Activated T-cell treated with anti-CD3 and anti-CD28 coated beads for 1 hour (primary cell): Measurements from ENCODE around the gene SPAG16.
"Not testable (repeated sequence)": the region's sequence is repeated elsewhere in the genome, so short reads cannot be mapped to it uniquely, and the experiment has no call there.

ENCODE experiments used
- DNase-seq: peaks from one replicate; pipeline ENCODE4 v3.0.0-alpha.2; 2020; ENCODE audit warnings: low read depth

Gene SPAG16

DNA sequence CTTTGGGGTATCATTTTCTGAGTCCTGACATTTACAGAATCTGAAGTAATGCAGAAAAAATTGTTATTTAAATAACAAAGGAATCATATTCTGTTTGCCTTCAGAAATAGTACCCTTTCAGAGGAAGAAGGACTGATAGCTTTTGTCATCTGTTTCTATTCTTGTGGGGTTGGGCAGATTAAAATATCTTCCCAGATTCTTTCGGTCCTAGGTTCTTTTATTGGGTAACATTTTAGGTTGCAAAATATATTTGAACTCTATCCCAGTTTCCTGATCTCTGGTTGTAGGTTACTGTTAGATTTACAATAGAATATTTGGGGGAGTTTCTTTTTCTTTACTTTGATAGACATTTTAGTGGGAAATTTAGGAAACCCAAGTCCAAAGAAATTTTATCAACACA, 550.5 kb downstream of the SPAG16 start:
- no peak for DNase-seq

DNA sequence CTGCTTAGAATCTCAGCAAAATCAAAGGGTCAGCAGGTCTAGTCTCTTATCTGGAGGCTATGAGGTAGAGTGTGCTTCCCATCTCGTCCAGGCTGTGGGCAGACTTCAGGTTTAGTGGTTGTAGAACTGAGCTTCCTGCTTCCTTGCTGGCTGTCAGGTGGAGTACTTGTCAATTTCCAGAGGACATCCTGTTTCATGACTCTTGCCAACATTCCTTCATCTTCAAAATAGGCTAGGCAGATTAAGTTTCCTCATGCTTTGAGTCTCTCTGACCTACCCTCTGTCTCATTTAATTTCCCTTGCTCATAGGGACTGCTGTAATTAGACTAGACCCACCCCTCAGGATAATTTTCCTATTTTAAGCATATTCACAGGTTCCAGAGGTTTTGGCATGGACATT, 562.6 kb downstream of the SPAG16 start:
- no peak for DNase-seq

DNA sequence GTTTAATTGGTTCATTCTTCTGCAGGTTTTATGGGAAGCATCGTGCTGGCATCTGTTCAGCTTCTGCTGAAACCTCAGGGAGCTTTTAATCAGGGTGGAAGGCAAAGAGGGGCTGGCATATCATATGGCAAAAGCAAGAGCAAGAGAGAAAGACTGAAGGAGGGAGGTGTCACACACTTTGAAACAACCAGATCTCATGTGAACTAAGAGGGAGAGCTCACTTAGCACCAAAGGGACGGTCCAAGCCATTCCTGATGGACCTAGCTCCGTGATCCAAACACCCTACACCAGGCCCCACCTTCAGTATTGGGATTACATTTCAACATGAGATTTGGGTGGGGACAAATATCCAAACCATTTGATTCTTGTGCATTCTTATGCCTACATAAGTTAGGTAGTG, 563.1 kb downstream of the SPAG16 start:
- DNase-seq = no peak

DNA sequence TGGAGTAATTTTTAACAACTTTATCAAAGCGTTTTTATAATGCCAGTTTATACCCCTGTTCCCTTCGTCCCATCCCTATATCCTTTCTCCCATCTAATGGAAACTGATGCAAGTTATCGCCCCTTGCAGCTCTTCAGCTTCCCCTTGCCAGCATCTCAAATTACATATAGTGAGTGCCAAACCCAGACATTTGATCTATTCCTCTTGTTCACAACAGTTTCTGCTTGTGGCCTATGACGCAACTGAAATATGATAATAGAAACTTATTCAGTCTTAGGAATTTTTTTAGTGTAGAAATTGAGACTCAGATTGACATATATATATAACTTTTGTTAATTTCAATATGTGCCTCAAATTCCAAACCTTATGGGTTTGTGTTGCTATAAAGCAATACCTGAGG, 564.4 kb downstream of the SPAG16 start:
- no peak for DNase-seq

DNA sequence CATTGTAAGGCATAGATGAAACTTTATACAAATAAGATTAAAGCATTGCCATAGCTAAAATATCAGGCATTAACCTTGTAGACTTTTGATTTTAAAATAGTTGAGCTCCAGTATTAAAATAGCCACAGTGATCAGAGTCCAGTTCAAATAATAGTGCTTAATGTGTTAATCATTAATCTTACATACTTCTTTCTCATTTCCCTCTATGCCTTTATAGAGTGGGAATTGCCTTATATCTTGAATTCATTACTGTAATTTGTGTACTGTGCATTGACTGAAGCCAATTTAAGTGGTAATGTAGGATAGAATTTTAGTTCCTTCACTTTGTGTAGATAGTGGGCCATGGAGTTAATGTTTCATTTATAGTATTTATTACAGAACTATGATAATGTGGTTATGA, 577.4 kb downstream of the SPAG16 start:
- DNase-seq = no peak

DNA sequence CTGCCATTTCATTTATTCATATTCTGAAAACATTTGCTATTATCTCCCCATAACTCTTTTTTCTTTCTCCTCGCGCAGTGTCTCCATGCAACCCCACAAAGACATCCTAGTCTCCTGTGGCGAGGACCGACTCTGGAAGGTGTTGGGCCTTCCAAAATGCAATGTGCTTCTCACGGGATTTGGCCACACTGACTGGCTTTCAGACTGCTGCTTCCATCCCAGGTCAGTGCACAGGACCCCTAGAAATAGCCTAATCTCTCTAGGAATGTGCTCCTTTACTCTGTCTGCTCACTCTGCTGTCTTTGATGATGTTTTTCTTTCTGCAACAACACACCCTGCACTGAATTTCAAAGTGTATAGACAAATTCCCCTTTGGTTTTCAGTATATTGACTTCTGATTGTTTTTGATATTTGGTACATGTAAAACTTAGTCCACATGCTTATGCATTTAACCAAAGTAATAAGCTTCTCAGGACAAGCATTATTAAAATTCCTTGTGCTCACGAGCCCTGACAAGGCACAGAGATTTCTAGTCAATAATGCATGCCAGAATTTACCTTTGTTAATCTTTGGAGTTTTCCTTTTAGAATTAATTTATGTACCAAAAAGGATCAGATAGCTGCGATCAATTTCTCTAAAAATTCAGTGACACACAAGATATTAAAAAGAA, 578.3 kb downstream of the SPAG16 start:
- DNase-seq = no peak

DNA sequence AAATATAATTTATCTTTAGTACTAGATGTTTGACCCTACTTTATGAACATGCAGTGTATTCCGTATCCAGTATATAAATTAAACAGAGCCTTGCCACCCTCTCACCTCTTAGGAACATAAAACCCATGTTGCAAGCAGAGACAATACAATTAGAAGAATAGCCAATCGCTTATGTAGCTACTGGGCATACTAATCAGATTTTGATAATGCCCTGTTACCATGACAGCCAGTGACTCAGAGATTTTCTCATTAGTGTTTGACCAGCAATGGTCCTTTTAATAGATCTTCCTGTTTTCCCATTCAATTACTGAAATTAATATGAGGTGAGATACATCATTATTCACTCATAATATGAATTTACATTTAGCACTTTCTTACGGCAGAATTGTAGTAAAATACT, 579.3 kb downstream of the SPAG16 start:
- DNase-seq = no peak

DNA sequence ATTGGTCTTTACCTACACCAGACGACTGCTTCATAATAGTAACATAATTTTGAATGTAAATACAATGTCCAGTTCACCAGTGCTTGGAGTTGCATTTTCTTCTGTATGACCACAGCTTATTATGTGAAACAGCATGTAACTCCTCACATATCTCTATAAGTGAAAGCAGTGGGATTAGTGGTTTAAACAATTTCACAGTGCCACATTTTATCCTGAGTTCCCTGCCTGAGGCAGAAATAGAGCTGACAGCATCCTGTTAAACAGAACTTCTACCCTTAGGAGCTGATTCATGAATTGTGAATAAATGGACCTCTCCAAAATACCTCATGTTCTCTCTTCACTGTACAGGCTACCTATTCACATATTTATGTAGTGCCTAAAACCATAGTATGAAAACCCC, 584.3 kb downstream of the SPAG16 start:
- no peak for DNase-seq

DNA sequence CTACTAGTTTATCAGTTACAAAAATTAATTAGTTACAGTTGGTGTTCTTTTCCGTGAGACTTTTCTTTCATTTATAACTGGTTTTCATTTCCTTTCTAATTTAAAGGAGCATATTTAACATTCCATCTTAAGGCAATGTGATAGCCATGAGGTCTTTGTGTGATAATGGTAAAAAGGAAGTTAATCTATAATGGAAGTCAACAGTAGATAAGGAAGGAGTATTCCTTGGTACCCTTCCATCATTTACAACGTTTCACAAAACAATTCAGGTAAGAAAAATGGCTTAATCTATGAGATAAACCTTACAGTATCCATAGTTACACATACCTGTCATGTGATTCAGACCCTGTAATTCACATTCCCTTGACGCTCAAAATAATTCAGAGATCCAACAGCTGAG, 601.2 kb downstream of the SPAG16 start:
- DNase-seq = no peak

DNA sequence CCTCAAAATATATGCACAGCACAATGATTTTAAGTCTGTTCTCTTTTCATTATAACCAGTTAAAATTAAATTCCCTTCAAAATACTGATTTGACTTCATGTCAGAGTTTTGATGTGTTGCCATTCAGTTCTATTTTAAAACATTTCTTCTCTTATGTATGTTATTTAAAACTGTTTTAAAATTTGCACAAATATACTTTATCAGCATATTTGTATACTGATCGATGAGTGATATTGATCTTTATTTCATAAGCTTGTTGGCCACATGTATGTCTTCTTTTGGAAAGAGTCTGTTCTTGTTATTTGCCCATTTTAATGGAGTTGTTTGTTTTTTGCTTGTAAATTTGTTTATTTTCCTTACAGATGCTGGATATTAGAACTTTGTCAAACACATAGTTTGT, 630.2 kb downstream of the SPAG16 start:
- no peak for DNase-seq

DNA sequence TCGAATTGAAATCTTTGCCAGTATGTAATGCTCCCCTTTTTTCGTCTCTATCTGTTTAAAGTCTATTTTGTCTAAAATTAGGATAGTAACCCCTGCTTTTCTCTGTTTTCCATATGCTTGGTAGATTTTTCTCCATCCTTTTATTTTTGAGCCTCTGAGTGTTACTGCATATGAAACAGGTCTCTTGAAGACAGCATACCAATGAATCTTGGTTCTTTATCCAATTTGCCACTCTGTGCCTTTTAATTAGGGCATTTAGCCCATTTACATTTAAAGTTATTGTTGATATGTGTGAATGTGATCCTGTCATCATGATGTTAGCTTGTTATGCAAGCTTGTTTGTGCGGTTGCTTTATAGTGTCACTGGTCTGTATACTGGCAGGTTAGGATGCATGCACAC, 635.8 kb downstream of the SPAG16 start:
- DNase-seq = no peak

DNA sequence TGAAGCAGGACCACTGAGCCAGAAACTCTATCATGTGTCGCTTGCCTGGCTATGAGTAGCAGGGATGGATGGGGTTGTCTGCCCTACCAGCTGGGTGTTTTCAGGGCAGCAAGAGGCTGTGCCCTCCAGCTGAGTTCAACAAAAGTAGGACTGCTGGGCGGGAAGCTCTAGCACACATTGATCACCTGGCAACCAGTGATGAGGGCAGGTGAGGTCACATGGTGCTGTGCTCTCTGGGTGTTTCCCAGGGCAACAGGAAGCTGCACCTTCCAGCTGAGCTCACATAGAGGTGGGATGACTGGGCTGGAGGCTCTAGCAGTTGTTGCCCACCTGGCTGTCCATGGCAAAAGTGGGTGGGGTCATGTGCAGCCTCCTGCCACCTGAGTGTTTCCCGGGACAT, 639.3 kb downstream of the SPAG16 start:
- DNase-seq = no peak

DNA sequence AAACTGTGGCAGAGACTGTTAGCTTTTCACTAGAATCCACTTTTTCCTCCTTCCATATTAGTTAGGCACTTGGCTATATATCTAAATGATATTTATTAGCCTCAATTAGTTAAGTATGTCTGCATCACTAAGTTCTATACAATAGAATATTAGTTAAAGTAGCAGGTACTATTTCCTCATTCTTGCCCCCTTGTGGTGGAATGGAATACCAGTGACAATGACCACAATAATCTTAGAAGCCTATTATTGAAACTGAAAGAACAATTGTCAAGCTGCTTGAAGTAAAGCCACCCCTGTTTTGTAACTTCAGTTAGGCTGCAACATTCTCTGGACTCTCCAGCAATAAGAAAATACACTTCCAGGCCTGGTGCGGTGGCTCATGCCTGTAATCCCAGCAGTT, 650.3 kb downstream of the SPAG16 start:
- no peak for DNase-seq

DNA sequence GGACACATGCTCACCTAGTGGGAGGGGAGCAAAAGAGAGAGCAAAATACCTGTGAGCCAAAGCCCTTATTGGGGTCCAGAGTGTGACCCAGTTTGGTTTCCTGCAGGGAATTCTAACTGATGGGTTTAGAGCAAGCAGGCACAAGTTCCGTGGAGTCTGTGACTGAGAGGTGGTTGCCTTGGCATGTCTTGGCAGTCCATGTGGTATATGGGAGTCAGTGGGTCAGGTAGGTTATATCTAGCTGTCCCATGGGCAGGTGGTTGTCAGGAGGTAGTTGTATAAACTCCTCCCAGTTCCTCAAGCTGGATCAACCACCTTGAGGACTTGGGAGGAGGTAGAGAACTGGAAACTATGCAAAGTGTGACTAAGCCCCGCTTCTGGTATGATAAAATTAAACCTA, 673.8 kb downstream of the SPAG16 start:
- DNase-seq = no peak

DNA sequence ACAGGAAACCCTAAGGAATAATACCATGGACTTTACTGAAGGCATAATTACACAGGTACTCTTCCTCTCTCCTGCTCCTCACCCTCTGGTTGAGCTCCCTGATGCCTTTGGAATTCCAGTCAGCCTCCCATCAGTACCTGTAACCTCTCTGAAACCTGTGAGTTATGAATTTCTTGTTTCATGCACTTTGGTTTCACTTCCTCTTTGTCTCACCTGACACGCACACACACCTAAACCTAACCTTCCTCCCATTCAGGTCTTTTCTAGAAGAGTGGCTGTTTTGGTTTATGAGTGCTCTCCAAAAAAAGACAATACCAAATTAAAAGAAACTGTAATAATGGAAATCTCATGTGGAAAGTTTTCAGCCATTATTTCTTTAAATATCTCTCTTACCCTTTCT, 675.3 kb downstream of the SPAG16 start:
- no peak for DNase-seq

DNA sequence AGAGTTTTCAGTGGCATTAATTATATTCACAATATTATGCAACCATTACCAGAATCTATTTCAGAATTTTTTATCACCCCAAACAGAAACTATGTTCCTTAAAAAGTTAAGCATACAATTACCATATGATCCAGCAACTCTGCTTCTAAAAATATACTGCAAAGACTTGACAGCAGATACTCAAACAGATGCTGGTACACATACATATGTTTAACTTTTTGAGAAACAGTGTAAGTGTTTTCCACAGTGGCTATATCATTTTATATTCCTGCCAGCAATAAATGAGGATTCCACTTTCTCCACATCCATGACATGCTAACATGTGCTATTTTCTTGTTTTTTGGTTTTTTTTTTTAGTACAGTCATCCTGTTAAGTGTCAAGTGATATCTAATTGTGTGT, 687.3 kb downstream of the SPAG16 start:
- DNase-seq = no peak

DNA sequence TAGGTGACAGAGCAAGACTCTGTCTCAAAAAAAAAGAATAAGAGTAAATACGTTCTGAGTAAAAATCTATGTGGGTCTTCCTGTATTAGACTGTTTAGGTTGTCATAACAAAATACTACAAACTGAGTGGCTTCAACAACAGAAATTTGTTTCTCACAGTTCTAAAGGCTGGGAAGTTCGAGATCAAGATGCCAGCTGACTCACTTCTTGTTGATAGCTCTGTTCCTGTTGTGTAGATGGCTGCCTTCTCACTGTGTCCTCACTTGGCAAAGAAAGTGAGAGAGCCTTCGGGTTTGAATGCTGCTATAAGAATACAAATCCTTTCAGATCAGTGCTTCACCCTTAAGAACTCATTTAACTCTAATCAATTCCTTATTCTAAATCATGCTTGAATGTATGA, 696.6 kb downstream of the SPAG16 start:
- DNase-seq = no peak

DNA sequence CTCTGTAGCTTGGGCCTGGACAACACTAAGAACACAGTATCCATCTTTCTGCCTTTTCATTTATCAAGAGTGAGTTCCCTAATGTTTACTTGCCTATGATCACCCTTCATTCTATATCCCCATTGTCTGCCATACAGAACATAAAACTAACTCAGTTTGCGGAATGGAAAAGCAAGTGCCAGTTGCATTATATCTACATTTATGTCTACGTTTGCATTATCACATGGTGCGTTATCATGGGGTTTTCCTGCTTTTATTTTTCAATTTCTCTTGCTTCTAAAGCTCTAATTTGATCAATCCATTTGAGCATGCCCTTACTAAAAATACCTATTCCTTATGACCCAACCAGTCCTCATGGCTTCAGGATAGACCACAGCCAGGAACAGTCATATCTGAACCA, 704.9 kb downstream of the SPAG16 start:
- no peak for DNase-seq

DNA sequence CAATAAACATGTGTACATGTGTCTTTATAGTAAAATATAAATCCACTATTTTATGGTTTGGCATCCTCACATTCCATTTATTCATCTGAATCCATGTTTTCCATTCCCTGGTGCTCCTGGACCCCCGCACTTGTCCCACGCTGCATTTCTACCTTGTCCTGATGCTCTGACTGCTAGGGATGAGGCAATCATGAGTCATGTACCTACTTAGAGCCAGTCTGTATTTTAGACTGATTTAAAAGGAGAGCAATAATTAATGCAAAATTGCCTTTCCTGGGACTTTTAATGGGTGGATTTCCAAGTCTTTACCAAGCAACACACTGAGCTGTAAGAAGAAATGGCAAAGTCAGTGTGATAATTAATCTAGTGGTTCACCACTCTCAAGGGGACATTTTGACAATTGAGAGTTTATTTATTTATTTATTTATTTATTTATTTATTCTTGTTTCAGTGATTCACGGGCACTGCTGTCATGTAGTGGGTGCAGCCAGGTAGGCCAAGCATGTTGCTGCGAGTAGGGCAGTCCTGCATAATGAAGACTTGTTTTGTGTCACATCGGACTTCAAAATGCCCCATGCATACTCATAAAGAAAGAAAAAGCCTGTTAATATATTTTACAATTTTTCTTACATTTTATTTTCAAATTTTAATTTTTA, 707.3 kb downstream of the SPAG16 start:
- DNase-seq = no peak

DNA sequence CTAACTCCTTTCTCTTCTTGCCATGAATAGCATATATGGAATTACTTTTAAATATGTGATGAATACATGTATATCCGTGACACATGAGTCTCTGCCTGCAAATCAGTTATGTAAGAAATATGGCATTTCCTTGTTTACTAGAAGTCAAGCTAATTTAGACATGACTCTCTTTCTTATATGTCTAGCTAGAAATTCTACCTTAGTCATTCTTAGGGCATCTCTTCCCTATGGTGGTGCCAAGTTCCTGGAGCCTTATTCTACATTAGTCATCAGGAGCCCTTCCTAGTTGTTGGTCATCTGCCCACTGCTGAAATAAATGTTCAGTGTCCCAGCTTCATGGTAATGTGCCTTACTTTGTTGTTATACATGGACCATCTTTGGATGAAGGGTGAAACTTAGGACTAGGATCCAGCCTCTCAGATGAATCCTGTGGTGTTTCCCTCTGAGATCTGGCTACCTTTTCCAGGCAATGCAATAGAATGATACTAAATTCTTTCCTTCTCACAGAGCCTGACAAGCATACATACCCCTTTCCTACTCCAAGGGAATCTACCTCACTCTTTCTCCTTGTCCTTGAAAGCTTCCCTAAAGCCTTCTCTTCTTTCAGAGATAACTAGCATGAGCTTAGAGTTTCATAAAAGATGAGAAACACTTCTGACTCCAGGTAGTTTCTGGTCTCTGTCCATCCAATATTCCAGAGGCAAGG, 711.3 kb downstream of the SPAG16 start:
- DNase-seq = no peak

DNA sequence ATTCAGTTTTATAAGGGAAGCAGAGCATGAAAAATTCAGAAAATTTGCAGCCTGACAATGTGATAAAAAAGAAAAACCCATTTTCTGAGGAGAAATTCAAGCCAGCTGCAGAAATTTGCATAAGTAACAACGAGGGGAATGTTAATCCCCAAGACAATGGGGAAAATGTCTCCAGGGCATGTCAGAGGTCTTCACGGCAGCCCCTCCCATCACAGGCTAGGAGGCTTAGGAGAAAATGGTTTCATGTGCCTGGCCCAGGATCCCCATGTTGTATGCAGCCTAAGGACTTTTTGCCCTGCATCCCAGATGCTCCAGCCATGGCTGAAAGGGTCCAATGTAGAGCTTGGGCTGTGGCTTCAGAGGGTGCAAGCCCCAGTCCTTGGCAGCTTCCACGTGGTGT, 714.7 kb downstream of the SPAG16 start:
- DNase-seq = not testable (repeated sequence)

DNA sequence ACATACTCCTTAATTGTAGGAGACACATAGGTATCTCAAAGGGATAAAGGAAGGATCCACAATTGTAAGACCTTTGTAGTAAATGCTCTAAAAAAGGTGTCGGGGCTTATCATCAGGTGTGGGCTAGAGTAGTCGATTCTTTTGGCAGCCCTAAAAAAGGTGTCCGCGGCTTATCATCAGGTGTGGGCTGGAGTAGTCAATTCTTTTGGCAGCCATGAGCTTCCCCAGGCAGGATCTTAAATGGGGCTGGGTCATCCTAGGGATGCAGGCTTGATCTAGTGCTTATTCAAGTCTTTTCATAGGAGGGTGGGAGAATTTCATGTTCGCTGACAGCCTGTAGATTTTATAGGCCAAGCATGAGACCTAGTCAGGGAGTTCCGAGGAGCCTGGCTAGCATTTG, 720.2 kb downstream of the SPAG16 start:
- no peak for DNase-seq

DNA sequence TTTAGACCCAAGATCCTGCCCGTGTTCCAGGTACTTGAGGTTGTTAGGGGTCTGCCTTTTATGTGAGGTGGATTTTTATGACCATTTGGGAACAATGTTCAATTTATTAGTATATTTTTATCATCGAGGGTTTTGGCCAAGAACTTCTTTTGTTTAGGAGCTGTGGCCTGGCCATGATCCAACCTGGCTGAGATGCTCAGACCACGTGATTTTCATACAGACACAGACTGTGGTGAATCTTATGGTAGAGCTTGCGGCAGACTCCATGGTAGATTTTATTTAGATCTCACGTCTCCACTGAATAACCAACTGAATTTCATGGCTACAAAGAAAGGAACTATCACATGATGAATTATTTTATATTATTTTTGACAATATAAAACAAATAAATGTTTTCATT, 721.1 kb downstream of the SPAG16 start:
- no peak for DNase-seq

DNA sequence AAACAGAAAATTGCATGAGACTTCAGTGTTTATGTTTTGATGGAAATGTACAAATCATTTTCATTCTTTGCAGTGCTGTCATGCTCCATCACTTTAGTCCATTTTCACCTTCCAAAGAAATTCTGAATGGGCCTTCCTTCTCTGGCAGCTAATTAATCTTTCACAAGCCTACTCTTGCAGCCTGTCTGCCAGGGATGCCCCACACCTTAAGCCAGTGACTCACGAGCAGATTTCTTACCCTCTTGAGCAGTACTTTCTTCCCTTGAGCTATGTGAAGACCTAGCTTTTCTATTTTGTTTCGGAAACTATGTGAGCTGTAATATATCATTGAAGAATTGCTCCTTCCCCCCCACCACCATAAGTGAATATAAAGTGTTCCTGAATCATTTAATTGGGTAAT, 722.3 kb downstream of the SPAG16 start:
- no peak for DNase-seq
